Neural crest cell (in vitro differentiated cells): ENCODE data around the gene EDIL3. TPM values are rescaled to one million over a fixed set of nuclear protein-coding genes. Genes with fewer than 3 reads are reported as not detected.

ENCODE experiments used
- DNase-seq: peaks from one replicate; pipeline ENCODE4 v3.0.0; 2021; ENCODE audit warnings: low read depth, mixed read lengths, low spot score
- H3K27ac Mint-ChIP-seq: one replicate; pipeline ENCODE4 v1.8.0; 2021; ENCODE audit warnings: mild to moderate bottlenecking, mixed read lengths; ENCODE audit not compliant: unreplicated experiment
- H3K27me3 Mint-ChIP-seq: 2 replicates; pipeline ENCODE4 v1.8.0; 2021; ENCODE audit warnings: low read depth, mild to moderate bottlenecking, mixed read lengths
- H3K36me3 Mint-ChIP-seq: 2 replicates; pipeline ENCODE4 v1.8.0; 2021; ENCODE audit warnings: low read depth, mild to moderate bottlenecking, mixed read lengths
- H3K4me1 Mint-ChIP-seq: 2 replicates; pipeline ENCODE4 v1.8.0; 2021; ENCODE audit warnings: mixed read lengths
- H3K4me3 Mint-ChIP-seq: one replicate; pipeline ENCODE4 v1.8.0; 2021; ENCODE audit warnings: mild to moderate bottlenecking, mixed read lengths
- H3K9me3 Mint-ChIP-seq: 2 replicates; pipeline ENCODE4 v1.8.0; 2021; ENCODE audit warnings: mixed read lengths
- total RNA-seq: library from RNA; stranded (reverse); gene quantifications from 2 replicates; pipeline ENCODE4 v1.2.1, GENCODE V29; 2021
- TF ChIP-seq, protein P1 (sequence below): fragments of 200-600 bp; sonication (generic); conservative IDR thresholded peaks from 2 replicates; pipeline ENCODE4 v1.5.0; 2021; ENCODE audit warnings: antibody characterized with exemption, mild to moderate bottlenecking

EDIL3 gene
- total RNA-seq, 1 donor from 2014 or later, result 1.2 TPM

DNA sequence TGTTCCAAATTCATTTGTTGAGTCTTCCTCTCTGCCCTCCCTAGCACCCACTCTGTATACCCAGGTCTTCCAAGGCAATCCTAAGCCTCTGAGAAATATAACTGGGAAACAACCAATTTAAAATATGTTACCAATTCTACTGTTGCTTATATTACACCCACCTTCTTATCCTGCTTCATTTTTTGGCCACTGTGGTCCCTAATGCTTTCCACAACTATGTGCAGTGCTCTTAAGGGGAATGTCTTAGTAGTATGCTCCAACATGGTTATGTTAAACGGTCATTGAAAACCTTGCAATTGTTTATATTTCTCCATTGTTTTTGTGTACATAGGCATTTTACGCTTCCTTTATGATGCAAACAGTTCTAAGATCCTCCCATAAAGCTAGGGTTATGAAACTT is 390.9 kb downstream of the EDIL3 start:
- Mint-ChIP-seq H3K9me3 (peaks cover 4% of the 10 kb centered on the region), H3K27ac (no peak overlapping the region), H3K27me3 (no peaks in the 10 kb centered on the region), H3K4me3 (no peak overlapping the region), H3K4me1 (no peaks in the 10 kb centered on the region), H3K36me3 (no peaks in the 10 kb centered on the region)
- no peak for DNase-seq
- TF ChIP-seq, protein P1, sequence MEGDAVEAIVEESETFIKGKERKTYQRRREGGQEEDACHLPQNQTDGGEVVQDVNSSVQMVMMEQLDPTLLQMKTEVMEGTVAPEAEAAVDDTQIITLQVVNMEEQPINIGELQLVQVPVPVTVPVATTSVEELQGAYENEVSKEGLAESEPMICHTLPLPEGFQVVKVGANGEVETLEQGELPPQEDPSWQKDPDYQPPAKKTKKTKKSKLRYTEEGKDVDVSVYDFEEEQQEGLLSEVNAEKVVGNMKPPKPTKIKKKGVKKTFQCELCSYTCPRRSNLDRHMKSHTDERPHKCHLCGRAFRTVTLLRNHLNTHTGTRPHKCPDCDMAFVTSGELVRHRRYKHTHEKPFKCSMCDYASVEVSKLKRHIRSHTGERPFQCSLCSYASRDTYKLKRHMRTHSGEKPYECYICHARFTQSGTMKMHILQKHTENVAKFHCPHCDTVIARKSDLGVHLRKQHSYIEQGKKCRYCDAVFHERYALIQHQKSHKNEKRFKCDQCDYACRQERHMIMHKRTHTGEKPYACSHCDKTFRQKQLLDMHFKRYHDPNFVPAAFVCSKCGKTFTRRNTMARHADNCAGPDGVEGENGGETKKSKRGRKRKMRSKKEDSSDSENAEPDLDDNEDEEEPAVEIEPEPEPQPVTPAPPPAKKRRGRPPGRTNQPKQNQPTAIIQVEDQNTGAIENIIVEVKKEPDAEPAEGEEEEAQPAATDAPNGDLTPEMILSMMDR, result no peak

DNA sequence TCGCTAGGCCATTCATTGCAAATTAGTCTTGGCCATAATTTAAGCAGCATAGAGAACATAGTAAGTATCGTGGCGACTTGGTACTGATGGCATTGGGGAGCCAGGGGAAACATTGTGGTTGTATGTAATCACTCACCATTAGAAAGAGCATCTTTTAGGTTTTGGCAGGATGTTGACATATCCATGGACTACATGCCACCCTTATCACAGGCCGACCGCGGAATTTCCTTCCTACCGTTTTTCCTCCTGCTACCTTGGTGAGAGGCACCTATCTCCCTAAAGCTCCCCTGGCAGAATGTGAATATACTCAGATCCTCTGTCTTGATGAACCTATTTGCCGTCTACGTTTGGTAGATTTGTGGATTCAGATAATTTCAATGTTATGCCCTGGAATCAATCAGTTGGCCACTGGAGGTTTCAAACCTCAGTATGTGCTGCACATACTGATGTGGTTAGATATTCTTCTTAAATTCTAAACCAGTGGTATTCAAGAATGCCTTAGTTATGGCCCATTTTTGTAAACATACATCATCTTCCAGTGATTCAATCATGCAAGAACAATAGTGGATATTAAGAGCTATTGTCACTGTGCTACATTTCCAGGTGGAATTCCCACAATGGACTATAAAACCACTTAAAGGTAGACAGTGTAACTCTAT is 393.0 kb downstream of the EDIL3 start:
- Mint-ChIP-seq H3K4me1 (no peaks in the 10 kb centered on the region), H3K36me3 (no peaks in the 10 kb centered on the region), H3K27me3 (no peaks in the 10 kb centered on the region), H3K27ac (no peak overlapping the region), H3K9me3 (no peaks in the 10 kb centered on the region), H3K4me3 (no peak overlapping the region)
- DNase-seq, result no peak
- TF ChIP-seq, protein P1, result no peak

DNA sequence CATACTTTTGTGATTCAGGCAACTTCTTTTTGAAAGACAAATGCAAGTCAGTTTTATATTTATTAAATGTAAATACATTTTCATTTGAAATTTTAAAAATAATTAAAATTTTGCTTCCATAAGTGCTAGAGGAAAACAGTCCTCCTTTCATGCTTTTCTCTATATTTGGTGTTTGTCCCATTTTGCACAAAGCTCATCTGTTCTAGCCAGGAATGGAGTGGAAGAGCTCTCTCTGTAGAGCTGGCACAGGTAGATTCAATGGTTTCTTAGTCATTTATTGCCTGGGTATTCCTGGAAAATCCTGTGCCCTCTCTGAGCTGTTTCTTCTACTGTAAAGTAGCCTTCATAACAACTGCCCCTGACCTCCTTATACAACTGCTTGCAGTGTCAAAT is 396.4 kb downstream of the EDIL3 start:
- H3K36me3 Mint-ChIP-seq, result no peaks in the 10 kb centered on the region
- H3K27me3 Mint-ChIP-seq, result no peaks in the 10 kb centered on the region
- H3K4me1 Mint-ChIP-seq, result no peaks in the 10 kb centered on the region
- H3K4me3 Mint-ChIP-seq, result no peak overlapping the region
- H3K9me3 Mint-ChIP-seq, result no peaks in the 10 kb centered on the region
- DNase-seq, result no peak
- TF ChIP-seq, protein P1, result no peak
- H3K27ac Mint-ChIP-seq, result no peak overlapping the region

DNA sequence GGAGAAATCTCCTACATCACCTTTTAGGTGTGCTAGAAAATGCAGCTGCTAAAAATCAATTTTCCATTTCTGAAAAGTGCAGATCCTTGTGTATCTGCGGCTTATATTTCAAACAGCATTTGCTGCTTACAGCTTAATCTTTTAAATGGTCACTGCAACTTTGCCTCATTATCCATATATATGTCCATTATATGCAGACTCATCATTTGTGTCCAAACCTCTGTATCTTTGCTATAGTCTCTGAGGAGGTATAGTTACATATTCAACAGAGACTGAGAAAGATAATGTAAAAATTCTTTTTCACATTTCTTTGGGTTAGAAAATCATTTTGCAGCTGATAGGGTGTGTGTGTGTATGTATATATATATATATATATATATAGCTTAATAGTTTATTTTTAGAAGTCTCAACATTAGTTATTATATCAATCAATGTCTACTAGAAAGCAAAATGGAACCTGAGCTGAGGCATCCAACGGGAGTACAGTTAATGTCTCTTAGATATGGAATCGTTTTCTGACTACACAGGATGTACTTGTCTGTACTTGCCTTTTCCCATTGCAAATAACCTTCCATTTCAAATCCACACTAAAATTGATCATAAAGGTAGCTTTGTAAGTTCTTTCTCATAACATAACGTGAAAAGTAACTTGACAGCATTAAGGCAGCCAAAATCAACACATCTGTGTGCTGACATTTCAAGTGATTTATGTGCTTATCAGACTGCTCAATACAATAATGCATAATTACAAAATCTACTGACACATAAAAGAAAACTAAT is 397.0 kb downstream of the EDIL3 start:
- no peak for DNase-seq
- Mint-ChIP-seq H3K27ac (no peak overlapping the region), H3K27me3 (no peaks in the 10 kb centered on the region), H3K36me3 (no peaks in the 10 kb centered on the region), H3K4me1 (no peaks in the 10 kb centered on the region), H3K9me3 (no peaks in the 10 kb centered on the region), H3K4me3 (no peak overlapping the region)
- TF ChIP-seq, protein P1, result no peak

DNA sequence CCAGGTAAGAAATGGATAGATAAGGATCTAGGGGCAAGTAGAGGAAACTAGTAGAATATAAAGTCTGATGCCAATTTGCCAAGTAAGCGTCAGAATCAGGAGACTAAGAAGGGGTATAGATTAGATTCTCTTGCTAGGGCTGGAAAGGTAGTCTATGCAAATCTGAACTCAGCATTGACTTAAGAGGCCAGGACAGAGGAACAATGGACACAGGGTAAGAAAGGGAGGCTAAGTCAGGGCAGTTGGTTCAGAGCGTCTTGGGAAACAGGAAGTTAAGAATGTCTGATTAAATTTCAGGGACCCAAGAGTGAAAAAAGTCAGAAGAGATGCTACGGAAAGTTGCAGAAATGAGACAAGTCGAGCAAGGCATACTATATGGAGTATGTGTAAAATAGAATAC is 400.8 kb downstream of the EDIL3 start:
- H3K36me3 Mint-ChIP-seq, result no peaks in the 10 kb centered on the region
- no peaks in the 10 kb centered on the region for H3K4me1 Mint-ChIP-seq
- no peaks in the 10 kb centered on the region for H3K27me3 Mint-ChIP-seq
- H3K4me3 Mint-ChIP-seq, result no peak overlapping the region
- TF ChIP-seq, protein P1, result no peak
- no peak overlapping the region for H3K27ac Mint-ChIP-seq
- no peak for DNase-seq
- H3K9me3 Mint-ChIP-seq, result no peaks in the 10 kb centered on the region
